ENCODE results near the gene TMF1. TPM values are rescaled to one million over a fixed set of nuclear protein-coding genes. Genes with fewer than 3 reads are reported as not detected.
A peak's percentile ranks its signal among the peaks of the same experiment; 100 is the strongest.

The TMF1 gene
- total and polyA plus RNA-seq, 10 of the 15 experiments (the other 5 are each of a cell fraction or from before 2014, with no cell fraction given): 7.1 to 24.5 (median 18.6) TPM

DNA sequence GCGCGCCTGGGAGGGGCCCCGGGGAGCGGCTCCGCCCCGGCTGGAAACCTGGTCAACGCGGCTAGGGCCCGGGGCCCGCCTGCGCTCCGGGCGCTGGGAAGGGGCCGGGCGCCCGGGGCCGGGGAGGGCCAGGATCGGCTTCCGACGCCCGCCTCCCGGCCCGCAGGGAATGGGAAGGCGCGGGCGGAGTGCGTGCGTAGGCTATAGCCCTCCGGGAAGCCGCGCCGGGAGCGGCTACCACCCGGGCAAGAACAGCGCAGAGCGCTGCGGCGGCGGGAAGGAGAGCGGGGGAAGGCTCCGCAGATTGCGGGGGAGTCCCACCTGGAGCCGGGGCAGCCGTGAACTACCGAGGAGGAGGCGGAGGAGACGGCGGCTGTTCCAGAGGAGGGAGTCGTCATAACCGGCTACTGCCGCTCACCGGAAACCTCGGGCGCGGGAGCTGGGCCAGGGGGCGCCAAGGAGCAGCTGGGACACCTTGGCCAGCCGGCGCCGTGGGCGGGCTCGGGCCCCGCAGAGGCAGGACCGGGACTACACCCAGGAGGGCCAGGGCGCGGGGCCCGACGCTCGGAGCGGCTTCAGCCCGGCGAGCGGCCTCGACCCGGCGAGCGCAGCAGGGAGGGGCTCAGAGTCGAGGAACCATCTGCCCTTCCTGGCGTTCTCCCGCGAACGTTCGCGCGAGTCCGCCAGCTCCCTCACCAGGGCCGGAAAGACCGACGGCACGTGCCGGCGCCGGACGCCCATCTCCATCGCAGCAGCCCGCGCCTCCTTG lies 38.7 kb downstream of the TMF1 start, which contains the start of gene EOGT (continued):
- TF ChIP-seq, protein P1, sequence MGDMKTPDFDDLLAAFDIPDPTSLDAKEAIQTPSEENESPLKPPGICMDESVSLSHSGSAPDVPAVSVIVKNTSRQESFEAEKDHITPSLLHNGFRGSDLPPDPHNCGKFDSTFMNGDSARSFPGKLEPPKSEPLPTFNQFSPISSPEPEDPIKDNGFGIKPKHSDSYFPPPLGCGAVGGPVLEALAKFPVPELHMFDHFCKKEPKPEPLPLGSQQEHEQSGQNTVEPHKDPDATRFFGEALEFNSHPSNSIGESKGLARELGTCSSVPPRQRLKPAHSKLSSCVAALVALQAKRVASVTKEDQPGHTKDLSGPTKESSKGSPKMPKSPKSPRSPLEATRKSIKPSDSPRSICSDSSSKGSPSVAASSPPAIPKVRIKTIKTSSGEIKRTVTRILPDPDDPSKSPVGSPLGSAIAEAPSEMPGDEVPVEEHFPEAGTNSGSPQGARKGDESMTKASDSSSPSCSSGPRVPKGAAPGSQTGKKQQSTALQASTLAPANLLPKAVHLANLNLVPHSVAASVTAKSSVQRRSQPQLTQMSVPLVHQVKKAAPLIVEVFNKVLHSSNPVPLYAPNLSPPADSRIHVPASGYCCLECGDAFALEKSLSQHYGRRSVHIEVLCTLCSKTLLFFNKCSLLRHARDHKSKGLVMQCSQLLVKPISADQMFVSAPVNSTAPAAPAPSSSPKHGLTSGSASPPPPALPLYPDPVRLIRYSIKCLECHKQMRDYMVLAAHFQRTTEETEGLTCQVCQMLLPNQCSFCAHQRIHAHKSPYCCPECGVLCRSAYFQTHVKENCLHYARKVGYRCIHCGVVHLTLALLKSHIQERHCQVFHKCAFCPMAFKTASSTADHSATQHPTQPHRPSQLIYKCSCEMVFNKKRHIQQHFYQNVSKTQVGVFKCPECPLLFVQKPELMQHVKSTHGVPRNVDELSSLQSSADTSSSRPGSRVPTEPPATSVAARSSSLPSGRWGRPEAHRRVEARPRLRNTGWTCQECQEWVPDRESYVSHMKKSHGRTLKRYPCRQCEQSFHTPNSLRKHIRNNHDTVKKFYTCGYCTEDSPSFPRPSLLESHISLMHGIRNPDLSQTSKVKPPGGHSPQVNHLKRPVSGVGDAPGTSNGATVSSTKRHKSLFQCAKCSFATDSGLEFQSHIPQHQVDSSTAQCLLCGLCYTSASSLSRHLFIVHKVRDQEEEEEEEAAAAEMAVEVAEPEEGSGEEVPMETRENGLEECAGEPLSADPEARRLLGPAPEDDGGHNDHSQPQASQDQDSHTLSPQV (IDR thresholded peaks at IDR 0.05): no peak
- TF ChIP-seq IKZF2 (IDR thresholded peaks at IDR 0.05) (peak; percentile 72 to 77), GATAD2B (conservative IDR thresholded peaks at IDR 0.05; ENCODE audit: low read depth) (peak; percentile 91), DPF2 (IDR thresholded peaks at IDR 0.05) (peak; percentile 77), BHLHE40 (IDR thresholded peaks at IDR 0.05; ENCODE audit: borderline replicate concordance in 1 of 2, low read depth in 2 of 2, low read length in 1 of 2) (peak; percentile 98 to 99), KLF5 (IDR thresholded peaks at IDR 0.05; ENCODE audit: partially characterized antibody) (peak; percentile 24), MYC (IDR thresholded peaks at IDR 0.05; ENCODE audit: insufficient read depth, insufficient read length, insufficient replicate concordance, low read length, severe bottlenecking) (peak; percentile 83), SMC3 (IDR thresholded peaks at IDR 0.05; ENCODE audit: borderline replicate concordance, low read length) (peak; percentile 32; the same call in 1 of the 2 replicates), EGR1 (IDR thresholded peaks at IDR 0.05; ENCODE audit: borderline replicate concordance in 1 of 2, low read depth in 2 of 2, low read length in 2 of 2) (peak in 1 of 2 experiments; percentile 80; a peak in 2 of 3 replicates), STAT1 (conservative IDR thresholded peaks at IDR 0.05) (no peak), CREB1 (IDR thresholded peaks at IDR 0.05; ENCODE audit: low read depth) (peak; percentile 53), TCF3 (IDR thresholded peaks at IDR 0.05; ENCODE audit: borderline replicate concordance, insufficient read depth, low read depth, low read length) (peak; percentile 81), SIN3A (IDR thresholded peaks at IDR 0.05; ENCODE audit: low read depth, low read length) (0 out of 2 replicates have a peak, but pooled peaks have one; percentile 37), POLR2AphosphoS5 (IDR thresholded peaks at IDR 0.05; ENCODE audit: low read length) (peak; percentile 73)
- TF ChIP-seq, protein P2, sequence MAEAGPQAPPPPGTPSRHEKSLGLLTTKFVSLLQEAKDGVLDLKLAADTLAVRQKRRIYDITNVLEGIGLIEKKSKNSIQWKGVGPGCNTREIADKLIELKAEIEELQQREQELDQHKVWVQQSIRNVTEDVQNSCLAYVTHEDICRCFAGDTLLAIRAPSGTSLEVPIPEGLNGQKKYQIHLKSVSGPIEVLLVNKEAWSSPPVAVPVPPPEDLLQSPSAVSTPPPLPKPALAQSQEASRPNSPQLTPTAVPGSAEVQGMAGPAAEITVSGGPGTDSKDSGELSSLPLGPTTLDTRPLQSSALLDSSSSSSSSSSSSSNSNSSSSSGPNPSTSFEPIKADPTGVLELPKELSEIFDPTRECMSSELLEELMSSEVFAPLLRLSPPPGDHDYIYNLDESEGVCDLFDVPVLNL (IDR thresholded peaks at IDR 0.05; ENCODE audit: low read depth, low read length): no peak
- TF ChIP-seq, protein P3, sequence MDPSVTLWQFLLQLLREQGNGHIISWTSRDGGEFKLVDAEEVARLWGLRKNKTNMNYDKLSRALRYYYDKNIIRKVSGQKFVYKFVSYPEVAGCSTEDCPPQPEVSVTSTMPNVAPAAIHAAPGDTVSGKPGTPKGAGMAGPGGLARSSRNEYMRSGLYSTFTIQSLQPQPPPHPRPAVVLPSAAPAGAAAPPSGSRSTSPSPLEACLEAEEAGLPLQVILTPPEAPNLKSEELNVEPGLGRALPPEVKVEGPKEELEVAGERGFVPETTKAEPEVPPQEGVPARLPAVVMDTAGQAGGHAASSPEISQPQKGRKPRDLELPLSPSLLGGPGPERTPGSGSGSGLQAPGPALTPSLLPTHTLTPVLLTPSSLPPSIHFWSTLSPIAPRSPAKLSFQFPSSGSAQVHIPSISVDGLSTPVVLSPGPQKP (IDR thresholded peaks at IDR 0.05; ENCODE audit: low read depth, low read length): peak; percentile 60; the same call in 1 of the 2 replicates
- TF ChIP-seq, protein P4, sequence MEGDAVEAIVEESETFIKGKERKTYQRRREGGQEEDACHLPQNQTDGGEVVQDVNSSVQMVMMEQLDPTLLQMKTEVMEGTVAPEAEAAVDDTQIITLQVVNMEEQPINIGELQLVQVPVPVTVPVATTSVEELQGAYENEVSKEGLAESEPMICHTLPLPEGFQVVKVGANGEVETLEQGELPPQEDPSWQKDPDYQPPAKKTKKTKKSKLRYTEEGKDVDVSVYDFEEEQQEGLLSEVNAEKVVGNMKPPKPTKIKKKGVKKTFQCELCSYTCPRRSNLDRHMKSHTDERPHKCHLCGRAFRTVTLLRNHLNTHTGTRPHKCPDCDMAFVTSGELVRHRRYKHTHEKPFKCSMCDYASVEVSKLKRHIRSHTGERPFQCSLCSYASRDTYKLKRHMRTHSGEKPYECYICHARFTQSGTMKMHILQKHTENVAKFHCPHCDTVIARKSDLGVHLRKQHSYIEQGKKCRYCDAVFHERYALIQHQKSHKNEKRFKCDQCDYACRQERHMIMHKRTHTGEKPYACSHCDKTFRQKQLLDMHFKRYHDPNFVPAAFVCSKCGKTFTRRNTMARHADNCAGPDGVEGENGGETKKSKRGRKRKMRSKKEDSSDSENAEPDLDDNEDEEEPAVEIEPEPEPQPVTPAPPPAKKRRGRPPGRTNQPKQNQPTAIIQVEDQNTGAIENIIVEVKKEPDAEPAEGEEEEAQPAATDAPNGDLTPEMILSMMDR (IDR thresholded peaks at IDR 0.05 in 2 of 3, conservative IDR thresholded peaks at IDR 0.05 in 1 of 3; ENCODE audit: control insufficient read depth in 2 of 3, extremely low read depth in 1 of 3, insufficient read depth in 1 of 3, low read depth in 3 of 3, low read length in 3 of 3): peak; percentile 43 to 80 (median 71)

Data from GM12878 (cell line).